Measurements from ENCODE around the gene ACTR1A.
"Not testable (repeated sequence)": the region's sequence is repeated elsewhere in the genome, so short reads cannot be mapped to it uniquely, and the experiment has no call there.

The ACTR1A gene

DNA sequence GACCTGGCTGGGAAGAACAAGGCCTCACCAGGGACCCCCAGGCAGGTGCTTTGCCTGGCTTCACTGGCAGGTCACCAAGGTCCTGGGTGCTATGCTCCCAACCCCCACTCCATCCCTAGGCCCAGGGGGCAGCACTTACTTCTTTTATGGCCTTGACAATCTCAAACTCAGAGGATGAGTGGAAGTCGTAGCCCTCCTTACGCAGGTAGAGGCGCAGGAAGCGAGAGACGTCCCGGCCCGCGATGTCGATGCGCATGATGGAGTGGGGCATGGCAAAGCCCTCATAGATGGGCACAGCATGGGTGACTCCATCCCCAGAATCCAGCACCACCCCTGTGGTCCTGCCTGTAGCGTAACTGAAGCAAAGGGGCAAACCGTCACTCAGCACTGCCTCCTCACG, 18.5 kb downstream of the ACTR1A start:
- DNase-seq (ENCODE audit: low spot score) = no peak

DNA sequence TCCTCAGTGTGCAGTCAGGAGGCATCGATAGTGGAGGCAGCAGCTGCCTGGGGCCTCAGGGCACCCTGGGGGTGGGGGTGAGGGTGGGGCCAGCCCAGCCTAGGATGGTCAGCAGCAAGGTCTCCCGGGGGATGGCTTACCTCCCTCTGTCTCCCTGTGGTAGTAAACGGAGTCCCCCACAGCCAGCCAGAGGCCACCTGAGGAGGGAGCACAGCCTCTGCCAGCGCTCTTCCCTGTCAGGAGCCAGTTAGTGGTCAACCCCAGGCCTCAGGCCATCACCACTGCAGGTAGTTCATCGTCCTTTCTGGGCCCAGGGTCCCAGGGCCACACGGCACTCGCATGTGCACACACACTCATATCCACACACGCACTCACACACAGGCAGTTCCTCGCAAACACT, 22.1 kb downstream of the ACTR1A start:
- DNase-seq (ENCODE audit: low spot score) = no peak

DNA sequence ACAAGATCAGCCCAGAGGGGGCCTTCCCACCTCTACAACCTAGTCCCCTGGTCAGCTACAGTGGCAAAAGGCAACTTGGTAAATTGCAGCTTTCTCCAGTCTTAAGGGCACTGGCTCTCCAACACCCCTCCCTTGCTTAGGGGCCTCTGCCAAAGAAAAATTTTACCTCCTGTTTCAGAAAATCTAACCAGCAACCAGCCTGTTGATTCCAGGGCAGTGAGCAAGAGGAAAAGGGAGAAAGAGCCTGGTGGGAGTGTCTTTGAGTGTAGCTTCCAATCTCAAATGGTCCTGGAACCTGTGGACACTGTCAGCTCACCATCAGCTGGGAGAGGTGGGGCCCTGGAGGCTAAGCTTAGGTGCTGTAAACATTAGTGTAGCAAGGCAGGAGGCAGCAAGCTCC, 22.9 kb downstream of the ACTR1A start:
- DNase-seq (ENCODE audit: low spot score) = no peak

DNA sequence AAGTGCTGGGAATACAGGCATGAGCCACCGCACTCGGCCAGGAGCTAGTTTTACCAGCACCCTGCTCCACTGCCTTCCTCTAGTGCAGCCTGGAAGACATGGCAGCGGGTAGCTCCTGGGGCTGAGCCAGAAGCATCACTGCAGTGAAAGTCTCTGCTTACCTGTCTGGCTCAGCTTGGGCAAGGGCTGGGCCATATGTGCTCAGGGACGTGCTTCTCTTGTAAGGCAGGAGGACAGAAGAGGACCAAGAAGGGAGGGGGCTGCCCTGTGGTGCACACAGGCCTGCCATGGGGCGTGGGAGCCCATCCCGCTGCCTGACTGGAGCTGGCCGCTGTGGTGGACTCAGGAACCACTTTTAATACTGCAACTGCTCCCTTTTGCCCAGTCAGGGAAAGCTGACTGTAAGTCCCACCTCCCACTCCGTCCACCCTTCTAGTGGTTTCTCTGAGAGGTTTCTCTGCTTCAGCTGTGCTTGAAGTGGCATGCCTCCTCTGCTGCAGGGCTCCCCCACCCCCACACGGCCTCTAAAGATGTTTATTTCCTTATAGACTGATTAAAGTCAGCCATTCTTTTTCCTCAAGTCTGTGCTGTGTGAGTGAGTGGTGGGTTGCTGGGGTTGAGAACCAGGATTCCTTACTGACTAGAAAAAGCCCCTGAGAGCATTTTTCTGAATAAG, 25.9 kb downstream of the ACTR1A start:
- no peak for DNase-seq (ENCODE audit: low spot score)

DNA sequence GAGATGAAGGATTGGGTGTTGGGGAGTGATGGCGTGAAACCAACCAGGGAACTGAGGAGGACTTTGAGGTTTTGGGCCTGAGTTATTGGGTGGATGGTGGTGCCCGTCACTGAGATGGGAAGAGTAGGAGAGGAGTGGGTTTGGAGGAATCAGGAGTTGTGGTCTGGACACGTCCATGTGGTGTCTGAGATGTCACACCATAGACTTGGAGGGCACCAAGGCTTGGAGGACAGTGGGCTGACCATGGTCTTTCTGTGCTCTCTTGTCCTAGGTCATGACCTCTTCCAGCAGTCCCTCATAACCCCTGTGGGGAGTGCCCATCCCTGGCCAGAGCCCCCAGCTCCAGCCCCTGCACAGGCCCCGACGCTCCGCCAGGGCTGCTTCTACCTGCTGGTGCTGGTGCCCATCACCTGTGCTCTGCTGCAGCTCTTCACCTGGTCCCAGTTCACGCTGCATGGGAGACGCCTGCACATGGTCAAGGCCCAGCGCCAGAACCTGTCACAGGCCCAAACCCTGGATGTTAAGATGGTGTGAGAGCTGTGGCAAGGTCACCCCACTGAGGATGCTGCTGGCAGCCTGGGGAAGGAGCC, 27.0 kb downstream of the ACTR1A start:
- DNase-seq (ENCODE audit: low spot score) = no peak

DNA sequence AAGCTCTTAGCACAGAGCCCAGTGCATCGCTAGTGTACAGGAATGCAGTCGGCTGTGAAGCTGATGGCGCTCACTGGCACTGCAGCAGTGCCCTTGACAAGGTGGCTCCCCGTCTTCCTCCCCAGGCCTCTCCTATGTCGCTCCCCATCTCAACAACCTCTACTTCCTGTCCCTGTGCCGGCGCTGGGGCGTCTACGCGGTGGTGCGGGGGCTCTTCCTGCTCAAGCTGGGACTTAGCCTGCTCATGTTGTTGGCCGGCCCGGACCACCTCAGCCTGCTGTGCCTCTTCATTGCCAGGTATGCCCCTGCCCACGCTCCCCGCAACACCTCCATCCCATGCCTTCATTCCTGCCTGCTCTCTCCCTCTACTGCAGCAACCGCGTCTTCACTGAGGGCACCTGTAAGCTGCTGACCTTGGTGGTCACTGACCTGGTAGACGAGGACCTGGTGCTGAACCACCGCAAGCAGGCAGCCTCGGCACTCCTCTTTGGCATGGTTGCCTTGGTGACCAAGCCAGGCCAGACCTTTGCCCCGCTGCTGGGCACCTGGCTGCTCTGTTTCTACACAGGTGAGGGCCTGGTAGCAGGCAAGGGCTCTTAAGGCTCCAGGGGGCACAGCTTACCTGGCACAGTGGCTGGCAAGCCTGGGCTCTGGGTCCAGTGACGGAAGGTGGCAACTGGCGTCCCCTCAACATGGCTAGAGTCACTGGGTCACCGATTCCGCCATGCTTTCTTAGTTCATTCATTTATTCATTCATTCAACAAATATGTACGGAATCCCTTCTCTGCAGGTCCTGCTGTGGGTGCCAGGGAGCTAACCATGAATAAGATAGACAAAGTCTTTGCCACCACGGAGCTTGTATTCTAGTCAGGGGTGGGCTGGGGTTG, 28.8 kb downstream of the ACTR1A start:
- DNase-seq (ENCODE audit: low spot score) = no peak

DNA sequence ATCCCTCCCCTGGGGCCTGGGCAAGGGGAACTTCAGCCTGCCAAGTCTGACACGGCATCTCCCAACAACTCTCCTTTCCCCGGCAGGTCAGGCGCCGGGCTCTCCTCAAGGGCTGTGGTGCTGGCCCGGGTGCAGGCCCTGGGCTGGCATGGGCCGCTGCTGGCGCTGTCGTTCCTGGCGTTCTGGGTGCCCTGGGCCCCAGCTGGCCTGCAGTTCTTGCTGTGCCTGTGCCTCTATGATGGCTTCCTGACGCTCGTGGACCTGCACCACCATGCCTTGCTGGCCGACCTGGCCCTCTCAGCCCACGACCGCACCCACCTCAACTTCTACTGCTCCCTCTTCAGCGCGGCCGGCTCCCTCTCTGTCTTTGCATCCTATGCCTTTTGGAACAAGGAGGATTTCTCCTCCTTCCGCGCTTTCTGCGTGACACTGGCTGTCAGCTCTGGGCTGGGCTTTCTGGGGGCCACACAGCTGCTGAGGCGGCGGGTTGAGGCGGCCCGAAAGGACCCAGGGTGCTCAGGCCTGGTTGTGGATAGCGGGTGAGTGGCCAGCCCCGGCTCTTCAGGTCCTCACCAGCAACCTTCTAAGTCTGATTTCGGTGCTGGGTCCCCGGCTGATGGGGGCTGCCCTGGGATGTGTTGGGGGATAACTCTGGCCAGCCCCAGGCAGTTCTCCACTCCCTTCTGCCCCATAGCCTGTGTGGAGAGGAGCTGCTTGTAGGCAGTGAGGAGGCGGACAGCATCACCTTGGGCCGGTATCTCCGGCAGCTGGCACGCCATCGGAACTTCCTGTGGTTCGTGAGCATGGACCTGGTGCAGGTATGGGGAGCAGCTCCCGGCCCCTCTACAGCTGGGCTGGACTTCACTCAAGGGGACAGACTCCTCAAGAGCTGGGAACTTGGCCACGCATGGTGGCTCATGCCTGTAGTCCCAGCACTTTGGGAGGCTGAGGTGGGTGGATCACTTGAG, 31.6 kb downstream of the ACTR1A start:
- DNase-seq (ENCODE audit: low spot score) = no peak

DNA sequence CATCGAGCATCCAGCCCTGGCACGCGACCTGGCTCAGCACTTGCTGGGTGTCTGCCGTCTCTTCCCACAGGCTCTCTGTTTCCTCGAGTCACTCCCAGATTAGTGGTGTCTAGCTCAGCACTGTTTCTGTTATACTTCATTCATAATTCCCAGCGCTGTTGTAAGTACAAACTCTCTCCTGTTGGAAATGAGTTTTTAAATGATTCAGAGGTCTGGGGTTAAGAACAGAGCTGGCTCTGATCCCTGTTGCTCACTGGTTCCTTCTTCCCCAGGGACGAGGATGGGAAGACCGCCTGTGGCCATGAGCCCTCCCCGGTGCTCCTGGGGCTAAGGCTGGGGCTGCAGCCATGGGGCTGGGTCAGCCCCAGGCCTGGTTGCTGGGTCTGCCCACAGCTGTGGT, 33.8 kb downstream of the ACTR1A start:
- DNase-seq (ENCODE audit: low spot score) = no peak

DNA sequence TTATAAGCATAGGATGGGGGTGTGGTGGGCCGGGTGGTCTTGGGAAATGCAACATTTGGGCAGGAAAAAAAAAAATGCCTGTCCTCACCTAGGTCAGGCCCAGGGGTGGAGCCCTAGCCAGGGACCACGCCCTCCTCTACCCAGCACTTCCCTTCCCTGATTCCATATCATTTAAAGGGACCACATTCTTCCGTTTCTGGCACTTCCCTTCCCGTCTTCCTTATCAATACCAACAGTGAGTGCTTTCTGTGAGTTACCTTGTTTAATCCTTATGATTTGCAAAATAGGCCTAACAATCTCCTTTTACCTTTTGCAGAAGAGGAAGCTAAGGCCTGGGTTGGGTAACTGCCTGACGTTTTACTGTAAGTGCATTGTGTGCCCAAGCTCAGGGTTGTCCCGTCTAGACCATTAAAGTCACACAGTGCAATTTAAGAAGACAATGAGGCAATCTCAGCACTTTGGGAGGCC, 34.5 kb downstream of the ACTR1A start:
- DNase-seq (ENCODE audit: low spot score) = no peak

DNA sequence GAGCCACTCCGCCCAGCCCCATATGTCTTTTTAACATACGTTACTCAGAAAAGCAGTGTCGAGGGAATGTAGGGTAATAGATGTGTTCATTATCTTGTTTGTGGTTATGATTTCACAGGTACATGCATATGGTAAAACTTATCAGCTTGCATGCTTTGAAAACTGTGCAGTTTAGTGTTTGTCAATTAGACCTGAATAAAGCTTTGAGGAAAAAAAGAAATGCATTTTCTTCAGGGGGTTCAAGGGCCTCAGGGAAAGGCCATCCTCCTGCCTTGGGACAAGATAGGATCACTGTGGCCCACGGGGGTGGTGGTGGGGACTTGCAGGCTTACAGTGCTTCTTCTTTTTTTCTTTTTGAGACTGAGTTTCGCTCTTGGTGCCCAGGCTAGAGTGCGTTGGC, 35.2 kb downstream of the ACTR1A start:
- DNase-seq (ENCODE audit: low spot score) = no peak

DNA sequence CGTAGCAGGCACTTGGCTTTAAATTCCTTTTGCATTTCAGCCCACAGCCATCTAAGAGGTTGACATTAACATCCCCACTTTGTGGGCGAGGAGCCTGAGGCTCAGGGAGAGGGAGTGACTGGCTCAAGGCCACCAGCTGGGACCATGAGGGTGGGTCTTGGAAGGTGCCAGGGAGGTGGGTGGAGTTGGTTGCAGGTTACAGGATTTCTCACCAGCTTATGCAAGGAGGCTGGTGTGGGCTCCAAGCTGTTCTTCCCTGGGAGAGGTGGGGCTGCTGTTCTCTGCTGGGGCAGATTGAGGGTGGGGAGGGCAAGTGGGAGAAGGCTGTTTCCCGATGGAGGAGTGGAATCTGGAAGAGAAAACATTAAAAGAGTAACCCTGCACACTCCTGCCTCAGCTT, 37.0 kb downstream of the ACTR1A start:
- no peak for DNase-seq (ENCODE audit: low spot score)

DNA sequence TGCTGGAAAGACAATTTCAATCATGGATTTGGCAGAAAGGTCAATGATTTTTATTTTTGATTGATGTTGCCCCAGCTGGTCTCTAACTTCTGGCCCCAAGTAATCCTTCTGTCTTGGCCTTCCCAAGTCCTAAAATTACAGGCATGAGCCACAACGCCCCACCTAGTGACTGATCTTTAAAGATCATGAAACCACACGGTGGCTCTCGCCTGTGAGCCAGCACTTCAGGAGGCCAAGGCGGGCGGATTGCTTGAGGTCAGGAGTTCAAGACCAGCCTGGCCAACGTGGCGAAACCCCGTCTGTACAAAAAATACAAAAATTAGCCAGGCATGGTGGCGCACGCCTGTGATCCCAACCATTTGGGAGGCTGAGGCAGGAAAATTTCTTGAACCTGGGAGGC, 38.5 kb downstream of the ACTR1A start:
- DNase-seq (ENCODE audit: low spot score) = no peak

DNA sequence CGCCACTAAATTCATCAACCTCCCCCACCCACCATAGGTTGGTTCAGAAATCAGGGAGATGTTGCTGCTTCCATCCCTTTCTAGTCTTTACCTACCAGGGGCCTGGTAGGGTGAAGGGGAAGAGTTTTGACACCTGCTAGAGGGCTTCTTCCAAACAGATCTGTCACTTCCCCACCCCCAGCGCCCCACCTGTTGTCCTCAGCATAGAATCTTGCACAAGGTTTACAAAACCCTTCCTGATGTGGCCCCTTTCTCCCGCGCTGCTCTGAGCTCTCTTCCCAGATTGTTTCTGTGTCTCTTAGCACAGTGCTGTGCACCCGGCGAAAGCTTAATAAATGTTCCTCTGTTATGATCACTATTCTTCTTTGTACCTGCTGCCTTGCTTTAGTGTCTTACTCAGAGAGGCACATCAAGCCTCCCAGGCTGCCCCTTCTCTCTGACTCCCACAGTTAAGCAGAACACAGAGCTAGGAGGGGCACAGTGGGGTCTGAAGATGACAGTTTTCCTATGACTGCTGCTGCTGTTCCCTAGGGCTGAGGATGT, 39.9 kb downstream of the ACTR1A start:
- no peak for DNase-seq (ENCODE audit: low spot score)

DNA sequence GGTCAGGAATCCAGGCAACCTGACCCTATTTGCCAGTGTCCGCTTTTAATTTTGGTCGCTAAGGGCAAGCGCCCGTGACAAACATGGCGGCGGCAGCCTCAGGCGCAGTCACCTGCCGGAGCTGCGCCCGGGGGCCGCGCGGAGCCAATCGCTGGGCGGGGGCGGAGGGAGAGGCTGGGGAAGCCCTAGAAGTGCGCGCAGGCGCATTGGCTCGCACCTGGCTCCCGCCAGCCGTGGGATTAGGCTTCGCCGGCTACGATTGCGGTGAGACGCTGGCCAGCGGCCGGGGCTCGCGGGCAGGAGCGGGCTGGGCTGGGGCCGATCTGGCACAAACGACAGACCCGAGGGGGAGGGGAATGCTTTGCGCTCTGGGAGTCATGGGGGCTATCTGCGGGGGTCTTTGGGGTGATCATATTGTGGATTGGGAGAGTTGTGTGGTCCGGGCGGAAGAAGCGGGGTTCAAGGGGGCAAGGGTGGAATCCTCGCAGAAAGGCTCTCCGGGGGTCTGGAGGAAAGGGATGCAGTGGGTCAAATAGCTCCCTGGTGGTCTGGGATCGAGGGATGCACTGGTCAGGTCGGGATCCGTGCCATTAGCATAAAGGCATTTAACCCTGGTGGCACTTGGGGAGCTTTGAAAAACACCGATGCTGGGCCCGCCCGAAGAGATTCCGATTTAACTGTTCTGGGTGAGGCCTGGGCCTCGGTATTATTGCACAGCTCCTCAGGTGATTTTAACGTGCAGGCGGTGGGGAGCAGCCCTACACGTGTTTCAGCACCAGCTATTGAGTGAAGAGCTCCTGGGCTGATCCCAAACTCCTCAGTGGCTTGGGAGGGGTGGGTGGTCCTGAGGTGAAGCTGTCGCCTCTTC, 41.1 kb downstream of the ACTR1A start:
- DNase-seq (ENCODE audit: low spot score) = peak; percentile 91

DNA sequence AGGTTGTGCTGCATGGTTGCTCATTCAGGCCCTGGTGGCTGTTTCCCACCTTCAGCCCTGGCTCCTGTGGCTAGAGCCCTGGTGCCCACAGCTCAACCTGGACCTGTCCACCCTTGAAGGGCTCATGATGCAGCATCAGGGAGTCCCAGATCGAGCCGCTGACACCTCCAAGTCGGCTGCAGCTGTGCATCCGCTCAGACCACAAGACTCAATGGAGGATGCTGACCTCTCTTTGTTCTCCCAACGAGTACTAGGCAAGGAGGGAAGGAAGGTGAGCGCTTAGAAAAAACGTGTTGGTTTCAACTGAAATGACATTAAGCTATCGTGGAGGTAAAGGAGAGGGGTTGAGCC, 41.7 kb downstream of the ACTR1A start:
- no peak for DNase-seq (ENCODE audit: low spot score)

DNA sequence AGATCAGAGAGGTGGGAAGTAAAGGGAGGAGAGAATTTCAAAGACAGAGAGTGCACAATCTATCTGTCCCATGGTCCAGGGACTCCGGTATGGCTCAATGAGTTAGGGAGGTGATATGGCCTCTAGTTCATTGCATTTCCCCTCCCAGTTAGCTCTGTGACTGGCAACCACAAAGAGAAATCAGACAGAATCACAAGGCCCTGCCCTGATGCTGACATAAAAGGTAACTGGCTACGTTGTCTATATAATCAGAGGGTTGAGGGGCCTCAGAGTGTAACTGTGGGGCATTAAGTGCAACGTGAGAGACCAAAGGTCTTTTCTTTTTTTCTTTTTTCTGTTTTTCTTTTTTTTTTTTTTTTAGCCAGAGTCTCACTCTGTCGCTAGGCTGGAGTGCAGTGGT, 43.9 kb downstream of the ACTR1A start:
- DNase-seq (ENCODE audit: low spot score) = no peak

DNA sequence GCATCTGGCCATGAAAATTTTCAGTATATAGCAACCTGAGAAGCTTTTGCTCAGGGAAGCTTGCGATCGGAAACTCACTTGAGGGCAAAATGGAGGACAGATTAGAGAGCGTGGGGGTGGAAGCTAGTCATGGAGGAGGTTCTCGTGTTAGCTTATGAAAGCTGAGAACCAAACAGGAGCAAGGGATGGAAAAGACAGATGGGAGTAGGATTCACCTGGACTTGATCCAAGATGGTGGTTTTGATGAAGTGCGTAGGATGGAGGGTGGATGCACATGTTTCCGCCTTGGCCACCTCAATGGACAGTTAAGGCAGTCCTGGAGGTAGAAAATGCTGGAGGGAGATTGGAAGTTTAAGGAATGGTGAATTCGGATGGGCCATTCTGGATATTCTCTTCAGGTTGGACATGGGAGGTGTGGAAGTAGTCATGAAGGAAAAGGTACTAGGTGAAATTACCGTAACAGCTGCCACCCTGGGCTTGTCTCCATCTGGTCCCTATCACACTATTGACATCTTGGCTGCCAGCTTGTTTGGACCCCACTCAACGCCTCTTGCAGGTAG, 44.8 kb downstream of the ACTR1A start:
- DNase-seq (ENCODE audit: low spot score) = no peak

DNA sequence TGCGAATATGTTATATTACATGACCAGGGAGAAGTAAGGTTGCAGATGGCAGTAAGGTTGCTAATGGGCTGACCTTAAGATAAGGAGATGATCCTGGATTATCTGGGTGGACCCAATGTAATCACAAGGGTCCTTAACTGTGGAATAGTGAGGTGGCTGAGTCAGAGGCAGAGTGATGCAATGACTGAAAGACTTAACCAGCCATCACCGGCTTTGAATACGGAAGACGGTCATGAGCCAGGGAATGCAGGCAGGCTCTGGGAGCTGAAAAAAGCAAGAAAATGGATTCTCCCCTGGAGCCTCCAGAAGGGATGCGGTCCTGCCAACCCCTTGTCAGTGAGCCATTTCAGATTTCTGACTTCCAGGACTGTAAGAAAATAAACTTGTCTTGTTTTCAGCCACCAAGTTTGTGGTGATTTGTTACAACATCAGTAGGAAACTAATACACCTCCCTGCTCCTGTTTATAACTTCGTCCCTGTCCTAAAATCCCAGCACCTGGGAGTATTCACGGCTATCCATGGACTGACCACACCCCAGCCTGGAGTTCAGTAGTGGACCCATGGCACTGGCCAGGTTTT, 46.5 kb downstream of the ACTR1A start:
- DNase-seq (ENCODE audit: low spot score) = no peak

DNA sequence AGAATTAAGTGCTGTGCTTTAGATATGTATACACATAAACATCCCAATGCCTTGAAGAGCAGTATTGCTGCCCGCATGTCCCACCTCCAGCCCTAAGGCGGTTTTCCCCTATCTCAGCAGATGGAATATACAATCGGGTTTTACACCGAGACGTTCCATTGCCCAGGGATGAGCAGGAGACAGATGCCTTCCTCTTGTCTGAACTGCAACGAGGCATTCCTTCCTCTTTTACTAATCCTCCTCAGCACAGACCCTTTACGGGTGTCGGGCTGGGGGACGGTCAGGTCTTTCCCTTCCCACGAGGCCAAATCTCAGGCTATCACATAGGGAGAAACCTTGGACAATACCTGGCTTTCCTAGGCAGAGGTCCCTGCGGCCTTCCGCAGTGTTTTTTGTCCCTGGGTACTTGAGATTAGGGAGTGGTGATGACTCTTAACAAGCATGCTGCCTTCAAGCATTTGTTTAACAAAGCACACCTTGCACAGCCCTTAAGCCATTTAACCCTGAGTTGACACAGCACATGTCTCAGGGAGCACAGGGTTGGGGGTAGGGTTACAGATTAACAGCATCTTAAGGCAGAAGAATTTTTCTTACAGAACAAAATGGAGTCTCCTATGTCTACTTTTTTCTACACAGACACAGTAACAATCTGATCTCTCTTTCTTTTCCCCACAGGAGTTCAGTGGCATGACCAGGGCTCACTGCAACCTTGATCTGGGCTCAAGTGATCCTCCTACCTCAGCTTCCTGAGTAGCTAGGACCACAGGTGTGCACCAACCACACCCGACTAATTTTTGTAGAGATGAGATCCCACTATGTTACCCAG, 47.6 kb downstream of the ACTR1A start:
- not testable (repeated sequence) for DNase-seq (ENCODE audit: low spot score)

All from hematopoietic multipotent progenitor cell treated with erythropoietin and hydrocortisone succinate and interleukin-3 and kit ligand, for 15 days (in vitro differentiated cells).